H1 (cell line): ENCODE results near the gene MPV17. TPM values are rescaled to one million over a fixed set of nuclear protein-coding genes. Genes with fewer than 3 reads are reported as not detected.

Experiments
- CTCF ChIA-PET: fragments of 300-600 bp; sonication (Branson Sonifier 250); formaldehyde crosslinking; loops from one replicate; lab custom pipeline; 2021; ENCODE audit not compliant: partially characterized antibody; lab: Charles Lee
- POLR2A ChIA-PET: fragments of 300-600 bp; sonication (Branson Sonifier 250); formaldehyde crosslinking; loops from one replicate; lab custom pipeline; 2021; ENCODE audit warnings: inconsistent platforms; ENCODE audit not compliant: partially characterized antibody; lab: Charles Lee
- DNase-seq, 2 experiments: peaks; one replicate each; pipeline versions ENCODE4 v3.0.0 to v3.0.0-alpha.2; 2010 to 2022; ENCODE audit warnings: low spot score in 2 of 2, low read depth in 1 of 2, mixed read lengths in 1 of 2
- FAIRE-seq: peaks from 2 replicates; lab custom pipeline; 2011; peaks lifted over from hg19 to GRCh38; lab: Jason Lieb, UNC
- H2AFZ ChIP-seq: 2 replicates; pipeline ENCODE4 v1.8.1; 2012; ENCODE audit warnings: low read length, inconsistent platforms
- H2AK5ac ChIP-seq: 2 replicates; pipeline ENCODE4 v1.6.1; 2013; ENCODE audit warnings: low read depth, low read length
- H2BK120ac ChIP-seq: replicated peaks from 2 replicates; pipeline ENCODE3; 2013; ENCODE audit warnings: low read depth, low read length, inconsistent platforms
- H2BK12ac ChIP-seq: 2 replicates; pipeline ENCODE4 v1.6.1; 2013; ENCODE audit warnings: low read depth, low read length
- H2BK15ac ChIP-seq: 2 replicates; pipeline ENCODE4 v1.6.1; 2013; ENCODE audit warnings: low read length
- H2BK20ac ChIP-seq: 2 replicates; pipeline ENCODE4 v1.6.1; 2013; ENCODE audit warnings: low read length
- H2BK5ac ChIP-seq: 2 replicates; pipeline ENCODE4 v1.6.1; 2013; ENCODE audit warnings: low read depth, low read length
- H3K14ac ChIP-seq: 2 replicates; pipeline ENCODE4 v1.6.1; 2013; ENCODE audit warnings: inconsistent platforms; ENCODE audit not compliant: insufficient read length
- H3K18ac ChIP-seq: 2 replicates; pipeline ENCODE4 v1.6.1; 2013; ENCODE audit warnings: low read length; ENCODE audit errors: extremely low read depth
- H3K23ac ChIP-seq: 2 replicates; pipeline ENCODE4 v1.6.1; 2013; ENCODE audit warnings: inconsistent platforms; ENCODE audit not compliant: insufficient read length
- H3K23me2 ChIP-seq: 2 replicates; pipeline ENCODE4 v1.6.1; 2013; ENCODE audit warnings: low read depth, low read length
- H3K27ac ChIP-seq: 2 replicates; pipeline ENCODE4 v1.6.1; 2011; ENCODE audit warnings: low read depth, low read length, inconsistent platforms
- H3K27me3 ChIP-seq, 4 experiments: replicated peaks in 1 of 4; 1 replicate in 1 of 4; 2 replicates in 3 of 4; pipeline versions ENCODE4 v1.6.1 to v1.8.1; 2011 to 2013; ENCODE audit warnings: low read length in 3 of 4, mild to moderate bottlenecking in 3 of 4, inconsistent platforms in 2 of 4, mixed read lengths in 2 of 4, moderate library complexity in 1 of 4; ENCODE audit not compliant: control insufficient read depth in 3 of 4, insufficient read depth in 3 of 4; ENCODE audit errors: extremely low read depth in 1 of 4
- H3K36me3 ChIP-seq, 4 experiments: 2 replicates each; pipeline versions ENCODE4 v1.6.1 to v1.8.1; 2011 to 2013; ENCODE audit warnings: mild to moderate bottlenecking in 4 of 4, low read length in 3 of 4, moderate library complexity in 2 of 4, control low read depth in 1 of 4, inconsistent platforms in 1 of 4; ENCODE audit not compliant: insufficient read depth in 4 of 4, control insufficient read depth in 2 of 4
- H3K4ac ChIP-seq: replicated peaks from 2 replicates; pipeline ENCODE3; 2013; ENCODE audit warnings: low read length, low read depth, mixed read lengths, inconsistent platforms; ENCODE audit not compliant: insufficient read length
- H3K4me1 ChIP-seq, 4 experiments: replicated peaks in 1 of 4; 1 replicate in 1 of 4; 2 replicates in 3 of 4; pipeline versions ENCODE4 v1.6.1 to v1.8.1; 2011 to 2013; ENCODE audit warnings: low read length in 3 of 4, inconsistent platforms in 2 of 4, mixed read lengths in 1 of 4; ENCODE audit not compliant: insufficient read depth in 4 of 4, control insufficient read depth in 3 of 4
- H3K4me2 ChIP-seq, 2 experiments: 2 replicates each; pipeline versions ENCODE4 v1.6.1 to v1.8.1; 2011 to 2013; ENCODE audit warnings: low read depth in 2 of 2, low read length in 2 of 2, control low read depth in 1 of 2, inconsistent platforms in 1 of 2, mild to moderate bottlenecking in 1 of 2; ENCODE audit not compliant: insufficient read depth in 1 of 2
- H3K4me3 ChIP-seq, 4 experiments: fragments of 200-600, 300-600 bp in 1 of 4; sonication (generic), shearing (Covaris generic), sonication (Bioruptor Twin) in 1 of 4; 2 replicates each; pipeline versions ENCODE4 v1.5.1 to v1.8.1; 2011 to 2016; ENCODE audit warnings: low read length in 4 of 4, low read depth in 3 of 4, control low read depth in 2 of 4, inconsistent platforms in 2 of 4, mild to moderate bottlenecking in 2 of 4, mixed read lengths in 1 of 4, moderate library complexity in 1 of 4; ENCODE audit not compliant: insufficient read depth in 2 of 4; ENCODE audit errors: extremely low read depth in 1 of 4
- H3K56ac ChIP-seq: replicated peaks from 2 replicates; pipeline ENCODE3; 2013; ENCODE audit warnings: low read depth, mild to moderate bottlenecking, mixed read lengths, low read length, inconsistent platforms; ENCODE audit not compliant: insufficient read length
- H3K79me1 ChIP-seq: 2 replicates; pipeline ENCODE4 v1.6.1; 2013; ENCODE audit warnings: low read depth, low read length, control low read depth
- H3K79me2 ChIP-seq, 2 experiments: 2 replicates each; pipeline versions ENCODE4 v1.6.1 to v1.8.1; 2012 to 2013; ENCODE audit warnings: low read length in 2 of 2, mild to moderate bottlenecking in 2 of 2, inconsistent platforms in 1 of 2; ENCODE audit not compliant: insufficient read depth in 2 of 2, control insufficient read depth in 1 of 2
- H3K9ac ChIP-seq, 4 experiments: replicated peaks in 1 of 4; 1 replicate in 1 of 4; 2 replicates in 3 of 4; pipeline versions ENCODE4 v1.6.1 to v1.8.1; 2011 to 2013; ENCODE audit warnings: low read depth in 3 of 4, low read length in 3 of 4, control low read depth in 2 of 4, mild to moderate bottlenecking in 2 of 4, moderate library complexity in 2 of 4, inconsistent platforms in 1 of 4; ENCODE audit errors: extremely low read depth in 1 of 4
- H3K9me3 ChIP-seq, 2 experiments: 2 replicates each; pipeline versions ENCODE4 v1.6.1 to v1.8.1; 2012 to 2013; ENCODE audit warnings: mild to moderate bottlenecking in 2 of 2, moderate library complexity in 2 of 2, control low read depth in 1 of 2, inconsistent platforms in 1 of 2, low read depth in 1 of 2, low read length in 1 of 2, mixed read lengths in 1 of 2; ENCODE audit not compliant: insufficient read depth in 2 of 2
- H4K20me1 ChIP-seq, 2 experiments: replicated peaks in 1 of 2; 2 replicates each; pipeline versions ENCODE3 to v1.8.1; 2011 to 2013; ENCODE audit warnings: inconsistent platforms in 2 of 2, low read length in 2 of 2, mild to moderate bottlenecking in 1 of 2; ENCODE audit not compliant: insufficient read depth in 2 of 2, control insufficient read depth in 1 of 2
- H4K5ac ChIP-seq: 2 replicates; pipeline ENCODE4 v1.6.1; 2013; ENCODE audit warnings: low read length, low read depth, mixed read lengths, inconsistent platforms; ENCODE audit not compliant: insufficient read length
- H4K8ac ChIP-seq: 2 replicates; pipeline ENCODE4 v1.8.0; 2013; ENCODE audit warnings: mild to moderate bottlenecking, moderate library complexity, low read length, inconsistent platforms; ENCODE audit not compliant: insufficient read depth; ENCODE audit errors: extremely low read depth
- H4K91ac ChIP-seq: replicated peaks from 2 replicates; pipeline ENCODE3; 2013; ENCODE audit warnings: low read length, mixed read lengths, inconsistent platforms; ENCODE audit not compliant: insufficient read length
- BRCA1 ChIP-seq: IDR thresholded peaks from 2 replicates; pipeline ENCODE4 v1.6.1; 2012; ENCODE audit warnings: low read depth, low read length, improper control_type of control experiment
- EZH2 ChIP-seq: fragments of 200-600 bp; sonication (generic); IDR thresholded peaks from 2 replicates; pipeline ENCODE4 v1.7.1; 2012; ENCODE audit warnings: low read depth, mild to moderate bottlenecking, moderate library complexity, low read length, inconsistent platforms; ENCODE audit not compliant: severe bottlenecking
- RAD21 ChIP-seq, 2 experiments: IDR thresholded peaks in 1 of 2; conservative IDR thresholded peaks in 1 of 2; 2 replicates each; pipeline ENCODE4 v1.6.1; 2011; ENCODE audit warnings: low read depth in 2 of 2, low read length in 2 of 2, improper control_type of control experiment in 1 of 2, inconsistent platforms in 1 of 2, mild to moderate bottlenecking in 1 of 2, moderate library complexity in 1 of 2
- WGBS, 2 experiments: shearing (Covaris generic) in 1 of 2; methylation state at CpG; one replicate each; pipeline versions ENCODE4 v1.1.6 to v1.1.7; 2013 to 2015; ENCODE audit warnings: low lambda C conversion rate in 2 of 2, mixed read lengths in 2 of 2, inconsistent platforms in 1 of 2, low coverage in 1 of 2, missing lambda C conversion rate in 1 of 2; ENCODE audit not compliant: insufficient replicate concordance in 2 of 2, insufficient coverage in 1 of 2, insufficient read length in 1 of 2; ENCODE audit errors: extremely low coverage in 1 of 2, missing lambda C conversion rate in 1 of 2; 5-methylcytosine and 5-hydroxymethylcytosine counted together
- polyA plus RNA-seq, 7 experiments: library from polyadenylated mRNA; depleted of rRNA in 3 of 7; stranded (reverse) in 5 of 7; unstranded in 2 of 7; fragments of >200 nt in 5 of 7; fragments of 200-250 nt in 2 of 7; gene quantifications; 1 replicate in 5 of 7; 2 replicates in 1 of 7; 4 replicates in 1 of 7; pipeline versions ENCODE4 v1.2.1 to v1.2.3, GENCODE V29; 2011 to 2013; ENCODE audit warnings: missing spikeins in 2 of 7, mixed read lengths in 2 of 7
- total RNA-seq: library from RNA; stranded (reverse); fragmentation: NEBNext Ultra II Directional; extraction: Animal tissue kit (Norgen Biotek cat#: 25700); gene quantifications from 2 replicates; pipeline ENCODE4 v1.2.1, GENCODE V29; 2021
- TF ChIP-seq, protein P1 (sequence below): IDR thresholded peaks from 2 replicates; pipeline ENCODE4 v1.6.1; 2011; ENCODE audit warnings: low read depth, mild to moderate bottlenecking, low read length; ENCODE audit not compliant: insufficient read depth
- TF ChIP-seq, protein P2 (sequence below), 3 experiments: IDR thresholded peaks; 1 replicate in 2 of 3; 2 replicates in 1 of 3; pipeline versions ENCODE4 v1.5.1 to v1.6.1; 2011; ENCODE audit warnings: low read length in 3 of 3, mild to moderate bottlenecking in 3 of 3, inconsistent platforms in 2 of 3, low read depth in 1 of 3, moderate library complexity in 1 of 3; ENCODE audit not compliant: insufficient read depth in 1 of 3; ENCODE audit errors: control extremely low read depth in 1 of 3

The MPV17 gene
- total and polyA plus RNA-seq, 2 of the 8 experiments (the other 6 are each of a cell fraction or from before 2014, with no cell fraction given), result 45.2 to 181 TPM

DNA sequence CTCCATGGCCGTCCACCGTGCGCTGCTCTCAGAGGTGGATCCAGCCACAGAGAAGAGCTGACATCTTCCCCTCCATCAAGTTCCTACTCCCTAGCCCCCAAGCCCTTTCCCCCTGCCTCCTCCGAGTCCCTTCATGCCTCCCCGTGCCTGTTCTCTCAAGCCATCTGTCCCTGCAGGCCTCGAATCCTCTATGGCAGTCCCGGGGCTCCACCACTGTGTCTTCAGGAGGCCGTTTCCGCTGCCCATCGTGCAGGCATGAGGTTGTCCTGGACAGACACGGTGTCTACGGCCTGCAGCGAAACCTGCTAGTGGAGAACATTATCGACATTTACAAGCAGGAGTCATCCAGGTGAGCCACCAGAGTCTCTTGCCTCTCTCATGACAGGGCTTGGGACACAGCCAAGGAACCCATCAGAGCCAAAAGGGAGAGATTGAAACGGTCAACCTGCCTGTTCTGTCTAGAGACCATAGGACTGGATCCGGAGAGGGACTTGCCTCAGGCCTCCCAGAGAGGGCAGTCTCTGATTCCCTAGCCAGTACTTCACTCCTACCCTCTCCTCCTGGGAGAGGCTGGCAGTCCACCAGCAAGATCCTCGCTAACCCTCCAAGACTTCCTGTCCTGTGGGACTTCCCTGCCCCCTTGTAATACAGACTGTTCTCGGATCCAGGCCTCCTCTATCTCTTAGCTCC is 24.4 kb downstream of the MPV17 start:
- H3K79me2 ChIP-seq, result no peaks in the 10 kb centered on the region
- no peak overlapping the region for H2BK12ac ChIP-seq
- FAIRE-seq, result no peak
- H3K18ac ChIP-seq, result no peak overlapping the region
- no peak overlapping the region for H3K9ac ChIP-seq
- H3K4me3 ChIP-seq, result no peak overlapping the region
- POLR2A ChIA-PET, result interaction anchor here (1.5 kb wide), 1 partner anchor 24 kb away, joined by 4 read pairs; the partner anchor contains the start of gene MPV17
- TF ChIP-seq EZH2 (no peak), BRCA1 (no peak), RAD21 (IDR thresholded peaks at IDR 0.05 in 1 of 2, conservative IDR thresholded peaks at IDR 0.05 in 1 of 2; ENCODE audit: low read depth in 2 of 2, low read length in 2 of 2) (no peak)
- TF ChIP-seq, protein P1, sequence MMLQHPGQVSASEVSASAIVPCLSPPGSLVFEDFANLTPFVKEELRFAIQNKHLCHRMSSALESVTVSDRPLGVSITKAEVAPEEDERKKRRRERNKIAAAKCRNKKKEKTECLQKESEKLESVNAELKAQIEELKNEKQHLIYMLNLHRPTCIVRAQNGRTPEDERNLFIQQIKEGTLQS, result no peak
- TF ChIP-seq, protein P2, sequence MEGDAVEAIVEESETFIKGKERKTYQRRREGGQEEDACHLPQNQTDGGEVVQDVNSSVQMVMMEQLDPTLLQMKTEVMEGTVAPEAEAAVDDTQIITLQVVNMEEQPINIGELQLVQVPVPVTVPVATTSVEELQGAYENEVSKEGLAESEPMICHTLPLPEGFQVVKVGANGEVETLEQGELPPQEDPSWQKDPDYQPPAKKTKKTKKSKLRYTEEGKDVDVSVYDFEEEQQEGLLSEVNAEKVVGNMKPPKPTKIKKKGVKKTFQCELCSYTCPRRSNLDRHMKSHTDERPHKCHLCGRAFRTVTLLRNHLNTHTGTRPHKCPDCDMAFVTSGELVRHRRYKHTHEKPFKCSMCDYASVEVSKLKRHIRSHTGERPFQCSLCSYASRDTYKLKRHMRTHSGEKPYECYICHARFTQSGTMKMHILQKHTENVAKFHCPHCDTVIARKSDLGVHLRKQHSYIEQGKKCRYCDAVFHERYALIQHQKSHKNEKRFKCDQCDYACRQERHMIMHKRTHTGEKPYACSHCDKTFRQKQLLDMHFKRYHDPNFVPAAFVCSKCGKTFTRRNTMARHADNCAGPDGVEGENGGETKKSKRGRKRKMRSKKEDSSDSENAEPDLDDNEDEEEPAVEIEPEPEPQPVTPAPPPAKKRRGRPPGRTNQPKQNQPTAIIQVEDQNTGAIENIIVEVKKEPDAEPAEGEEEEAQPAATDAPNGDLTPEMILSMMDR (IDR thresholded peaks at IDR 0.05; ENCODE audit: control extremely low read depth in 1 of 3, insufficient read depth in 1 of 3, low read depth in 1 of 3, low read length in 3 of 3), result no peak
- TF ChIP-seq, all 59 proteins: peak for 0
- Histone ChIP-seq H2BK5ac (no peak overlapping the region), H3K14ac (no peak overlapping the region), H3K4ac (no peak overlapping the region), H2BK20ac (no peak overlapping the region), H3K56ac (no peak overlapping the region), H4K8ac (no peak overlapping the region), H3K4me1 (peaks cover 0 to 2% (median 0%) of the 10 kb centered on the region in 4 experiments; a peak in 2 of 7 replicates), H3K27me3 (no peaks in the 10 kb centered on the region), H4K5ac (no peak overlapping the region), H3K79me1 (no peaks in the 10 kb centered on the region), H2AK5ac (no peak overlapping the region), H3K23me2 (no peaks in the 10 kb centered on the region), H3K9me3 (no peaks in the 10 kb centered on the region), H3K36me3 (no peaks in the 10 kb centered on the region), H3K23ac (no peak overlapping the region), H4K91ac (no peak overlapping the region), H3K4me2 (no peak overlapping the region), H2BK15ac (no peak overlapping the region), H2BK120ac (no peak overlapping the region), H3K27ac (no peak overlapping the region), H4K20me1 (no peaks in the 10 kb centered on the region), H2AFZ (no peak overlapping the region)
- no peak for DNase-seq
- 92% methylated on average over 17 of the region's 18 CpGs; no CpG with 5 or more reads in 1 of the 2 experiments for WGBS, 2 experiments
- CTCF ChIA-PET, result interaction anchor here (0.8 to 12.3 kb wide), 9 partner anchors 12 to 186 kb away, joined by 3 to 413 read pairs (median 9); partner anchors contain the start of genes DNAJC5G, EIF2B4, MPV17 and SLC30A3
